ENCODE results near the gene LBH.
A peak's percentile ranks its signal among the peaks of the same experiment; 100 is the strongest.

Gene LBH

GRCh38 chr2:30273574-30273929, 42.2 kb downstream of the LBH start:
- peak in 1 of 2 donors; percentile 19 for DNase-seq (ENCODE audit: low read depth in 2 of 2)

GRCh38 chr2:30275256-30275655, 43.9 kb downstream of the LBH start:
- DNase-seq (ENCODE audit: low read depth in 2 of 2): no peak

GRCh38 chr2:30276455-30276911, 45.1 kb downstream of the LBH start:
- DNase-seq (ENCODE audit: low read depth in 2 of 2): peak in 1 of 2 donors; percentile 32

GRCh38 chr2:30277582-30277981, 46.2 kb downstream of the LBH start:
- DNase-seq (ENCODE audit: low read depth in 2 of 2): no peak

- no peak for DNase-seq (ENCODE audit: low read depth in 2 of 2)
Measured at GRCh38 chr2:30278419-30278818, 47.1 kb downstream of the LBH start.

- no peak for DNase-seq (ENCODE audit: low read depth in 2 of 2)
Measured at GRCh38 chr2:30280596-30281434, 49.5 kb downstream of the LBH start.

GRCh38 chr2:30282081-30282480, 50.7 kb downstream of the LBH start:
- DNase-seq (ENCODE audit: low read depth in 2 of 2): no peak

GRCh38 chr2:30282721-30283120, 51.4 kb downstream of the LBH start:
- no peak for DNase-seq (ENCODE audit: low read depth in 2 of 2)

- DNase-seq (ENCODE audit: low read depth in 2 of 2): no peak
Measured at GRCh38 chr2:30283931-30284565, 52.7 kb downstream of the LBH start.

GRCh38 chr2:30285758-30286157, 54.4 kb downstream of the LBH start:
- no peak for DNase-seq (ENCODE audit: low read depth in 2 of 2)

GRCh38 chr2:30287190-30287840, 56.0 kb downstream of the LBH start:
- no peak for DNase-seq (ENCODE audit: low read depth in 2 of 2)

- no peak for DNase-seq (ENCODE audit: low read depth in 2 of 2)
Measured at GRCh38 chr2:30287857-30288513, 56.7 kb downstream of the LBH start.

- DNase-seq (ENCODE audit: low read depth in 2 of 2): no peak
Measured at GRCh38 chr2:30288561-30288960, 57.2 kb downstream of the LBH start.

- DNase-seq (ENCODE audit: low read depth in 2 of 2): no peak
Measured at GRCh38 chr2:30293303-30293921, 62.1 kb downstream of the LBH start.

GRCh38 chr2:30294133-30294532, 62.8 kb downstream of the LBH start:
- no peak for DNase-seq (ENCODE audit: low read depth in 2 of 2)

GRCh38 chr2:30296496-30296895, 65.2 kb downstream of the LBH start:
- no peak for DNase-seq (ENCODE audit: low read depth in 2 of 2)

GRCh38 chr2:30298302-30298701, 67.0 kb downstream of the LBH start:
- DNase-seq (ENCODE audit: low read depth in 2 of 2): no peak

- no peak for DNase-seq (ENCODE audit: low read depth in 2 of 2)
Measured at GRCh38 chr2:30300122-30300455, 68.8 kb downstream of the LBH start.

GRCh38 chr2:30300456-30301221, 69.3 kb downstream of the LBH start:
- DNase-seq (ENCODE audit: low read depth in 2 of 2): no peak

- DNase-seq (ENCODE audit: low read depth in 2 of 2): no peak
Measured at GRCh38 chr2:30301551-30301950, 70.2 kb downstream of the LBH start.

GRCh38 chr2:30302566-30302965, 71.2 kb downstream of the LBH start:
- no peak for DNase-seq (ENCODE audit: low read depth in 2 of 2)

Measured in stimulated activated CD4-positive, alpha-beta T cell treated with anti-CD3 and anti-CD28 coated beads, Interleukin-15, amount 100 ng/mL, for 48 hours (primary cell).